ENCODE measurements around the gene INO80E. TPM values are rescaled to one million over a fixed set of nuclear protein-coding genes. Genes with fewer than 3 reads are reported as not detected.
"Not testable (repeated sequence)": the region's sequence is repeated elsewhere in the genome, so short reads cannot be mapped to it uniquely, and the experiment has no call there.

INO80E gene
- total and polyA plus RNA-seq, 2 experiments from 2014 or later, result 14.0 to 61.2 TPM

GRCh38 chr16:29951625-29952365 is 44.2 kb upstream of the INO80E start:
- DNase-seq (ENCODE audit: low spot score), result peak; percentile 30
- Histone ChIP-seq H3K9me3 (ENCODE audit: low read depth) (no peaks in the 10 kb centered on the region), H4K20me1 (ENCODE audit: insufficient read depth, poor library complexity, severe bottlenecking) (no peaks in the 10 kb centered on the region), H3K36me3 (replicated peaks; ENCODE audit: insufficient read depth, low read depth) (no peaks in the 10 kb centered on the region), H3K79me2 (no peaks in the 10 kb centered on the region), H3K27me3 (no peaks in the 10 kb centered on the region), H3K4me3 (no peak overlapping the region), H2AFZ (no peak overlapping the region), H3K4me2 (no peak overlapping the region), H3K9me2 (replicated peaks; ENCODE audit: insufficient read depth) (no peaks in the 10 kb centered on the region), H3K27ac (peak overlapping the region; percentile 78), H3K4me1 (ENCODE audit: insufficient read depth) (no peaks in the 10 kb centered on the region)
- no peak for TF ChIP-seq EZH2phosphoT487 (IDR thresholded peaks at IDR 0.05; ENCODE audit: low read depth, severe bottlenecking, unreplicated experiment)
- TF ChIP-seq EZH2 (IDR thresholded peaks at IDR 0.05; ENCODE audit: borderline replicate concordance), result no peak
- WGBS (ENCODE audit: low lambda C conversion rate, missing lambda C conversion rate), result 77% methylated on average over 8 of the region's 8 CpGs

GRCh38 chr16:29958756-29959155 is 37.3 kb upstream of the INO80E start:
- no peaks in the 10 kb centered on the region for H3K9me2 ChIP-seq (replicated peaks; ENCODE audit: insufficient read depth)
- H3K4me1 ChIP-seq (ENCODE audit: insufficient read depth), result peaks cover 5% of the 10 kb centered on the region
- no peaks in the 10 kb centered on the region for H4K20me1 ChIP-seq (ENCODE audit: insufficient read depth, poor library complexity, severe bottlenecking)
- H3K4me3 ChIP-seq, result no peak overlapping the region
- peaks cover 5% of the 10 kb centered on the region for H3K79me2 ChIP-seq
- no peak overlapping the region for H2AFZ ChIP-seq
- DNase-seq (ENCODE audit: low spot score), result no peak
- H3K27me3 ChIP-seq, result no peaks in the 10 kb centered on the region
- no peak overlapping the region for H3K27ac ChIP-seq
- TF ChIP-seq EZH2 (IDR thresholded peaks at IDR 0.05; ENCODE audit: borderline replicate concordance) (no peak), EZH2phosphoT487 (IDR thresholded peaks at IDR 0.05; ENCODE audit: low read depth, severe bottlenecking, unreplicated experiment) (no peak), CTCF (IDR thresholded peaks at IDR 0.05; ENCODE audit: poor library complexity) (no peak)
- 88% methylated on average over 5 of the region's 5 CpGs for WGBS (ENCODE audit: low lambda C conversion rate, missing lambda C conversion rate)
- no peak overlapping the region for H3K4me2 ChIP-seq
- H3K9me3 ChIP-seq (ENCODE audit: low read depth), result no peaks in the 10 kb centered on the region
- no peaks in the 10 kb centered on the region for H3K36me3 ChIP-seq (replicated peaks; ENCODE audit: insufficient read depth, low read depth)

- Histone ChIP-seq H3K27me3 (no peaks in the 10 kb centered on the region), H3K36me3 (replicated peaks; ENCODE audit: insufficient read depth, low read depth) (no peaks in the 10 kb centered on the region), H3K9me3 (ENCODE audit: low read depth) (no peaks in the 10 kb centered on the region), H3K4me1 (ENCODE audit: insufficient read depth) (peaks cover 5% of the 10 kb centered on the region), H3K4me3 (no peak overlapping the region), H3K79me2 (peaks cover 5% of the 10 kb centered on the region), H3K27ac (no peak overlapping the region), H3K9me2 (replicated peaks; ENCODE audit: insufficient read depth) (no peaks in the 10 kb centered on the region), H2AFZ (no peak overlapping the region), H3K4me2 (no peak overlapping the region), H4K20me1 (ENCODE audit: insufficient read depth, poor library complexity, severe bottlenecking) (no peaks in the 10 kb centered on the region)
- no peak for TF ChIP-seq EZH2 (IDR thresholded peaks at IDR 0.05; ENCODE audit: borderline replicate concordance)
- no peak for TF ChIP-seq EZH2phosphoT487 (IDR thresholded peaks at IDR 0.05; ENCODE audit: low read depth, severe bottlenecking, unreplicated experiment)
- TF ChIP-seq CTCF (IDR thresholded peaks at IDR 0.05; ENCODE audit: poor library complexity), result no peak
- DNase-seq (ENCODE audit: low spot score), result no peak
- WGBS (ENCODE audit: low lambda C conversion rate, missing lambda C conversion rate), result 94% methylated on average over 9 of the region's 9 CpGs
Observed at GRCh38 chr16:29959293-29959692, 36.7 kb upstream of the INO80E start.

GRCh38 chr16:29959821-29960220 is 36.2 kb upstream of the INO80E start:
- H4K20me1 ChIP-seq (ENCODE audit: insufficient read depth, poor library complexity, severe bottlenecking); H3K4me2 ChIP-seq; H3K4me1 ChIP-seq (ENCODE audit: insufficient read depth); H3K9me2 ChIP-seq (replicated peaks; ENCODE audit: insufficient read depth); H3K36me3 ChIP-seq (replicated peaks; ENCODE audit: insufficient read depth, low read depth); H3K79me2 ChIP-seq; H3K27me3 ChIP-seq; H3K9me3 ChIP-seq (ENCODE audit: low read depth); H2AFZ ChIP-seq; DNase-seq (ENCODE audit: low spot score); H3K4me3 ChIP-seq; H3K27ac ChIP-seq: not testable (repeated sequence)
- WGBS (ENCODE audit: low lambda C conversion rate, missing lambda C conversion rate), result 91% methylated on average over 4 of the region's 4 CpGs

Measured in hepatocyte (in vitro differentiated cells).